Fibroblast of skin of back (primary cell): ENCODE data around the gene RBPMS2.
"Not testable (repeated sequence)": the region's sequence is repeated elsewhere in the genome, so short reads cannot be mapped to it uniquely, and the experiment has no call there.

Source experiments
- DNase-seq: peaks from one replicate; pipeline ENCODE4 v3.0.0-alpha.2; 2013

Gene RBPMS2

GRCh38 chr15:64753480-64754185 lies 21.8 kb downstream of the RBPMS2 start:
- no peak for DNase-seq

- DNase-seq = no peak
These were observed 23.9 kb downstream of the RBPMS2 start for GRCh38 chr15:64751464-64751863.

GRCh38 chr15:64749999-64750657 lies 25.3 kb downstream of the RBPMS2 start:
- DNase-seq = peak; percentile 43

GRCh38 chr15:64749167-64749566 lies 26.2 kb downstream of the RBPMS2 start:
- DNase-seq = peak; percentile 26

- no peak for DNase-seq
These were observed 27.1 kb downstream of the RBPMS2 start for GRCh38 chr15:64748251-64748650.

GRCh38 chr15:64747578-64747977 lies 27.8 kb downstream of the RBPMS2 start:
- DNase-seq = no peak

GRCh38 chr15:64746921-64747320 lies 28.5 kb downstream of the RBPMS2 start:
- DNase-seq = no peak

GRCh38 chr15:64746356-64746755 lies 29.0 kb downstream of the RBPMS2 start:
- no peak for DNase-seq

- no peak for DNase-seq
These were observed 31.7 kb downstream of the RBPMS2 start for GRCh38 chr15:64743691-64744090.

GRCh38 chr15:64742921-64743320 lies 32.5 kb downstream of the RBPMS2 start:
- DNase-seq = no peak

GRCh38 chr15:64742385-64742784 lies 33.0 kb downstream of the RBPMS2 start:
- no peak for DNase-seq

GRCh38 chr15:64741708-64742107 lies 33.7 kb downstream of the RBPMS2 start:
- not testable (repeated sequence) for DNase-seq

- peak; percentile 47 for DNase-seq
These were observed 34.8 kb downstream of the RBPMS2 start for GRCh38 chr15:64740311-64741170.

- no peak for DNase-seq
These were observed 35.7 kb downstream of the RBPMS2 start for GRCh38 chr15:64739577-64740143.

GRCh38 chr15:64739156-64739555 lies 36.2 kb downstream of the RBPMS2 start:
- DNase-seq = no peak

GRCh38 chr15:64738226-64739095 lies 36.9 kb downstream of the RBPMS2 start:
- DNase-seq = no peak

GRCh38 chr15:64732156-64732860 lies 43.1 kb downstream of the RBPMS2 start:
- DNase-seq = no peak

- DNase-seq = no peak
These were observed 43.6 kb downstream of the RBPMS2 start for GRCh38 chr15:64731805-64732151.

GRCh38 chr15:64731012-64731804 lies 44.2 kb downstream of the RBPMS2 start:
- DNase-seq = peak; percentile 55

GRCh38 chr15:64730151-64730550 lies 45.2 kb downstream of the RBPMS2 start:
- DNase-seq = no peak

- no peak for DNase-seq
These were observed 55.2 kb downstream of the RBPMS2 start for GRCh38 chr15:64720188-64720587.
